Mucosa of descending colon (tissue), 3 donors: Measurements from ENCODE around the gene APOLD1. TPM values are rescaled to one million over a fixed set of nuclear protein-coding genes. Genes with fewer than 3 reads are reported as not detected.
"Not testable (repeated sequence)": the region's sequence is repeated elsewhere in the genome, so short reads cannot be mapped to it uniquely, and the experiment has no call there.

Source experiments
- ATAC-seq: fragments of 200-7000 bp; cut with Tn5 transposase; one replicate; pipeline ENCODE4 v1.9.1; 2020; ENCODE audit warnings: mild to moderate bottlenecking, moderate library complexity
- DNase-seq, 3 donors: peaks; one replicate each; pipeline ENCODE4 v3.0.0-alpha.2; 2020
- H3K36me3 ChIP-seq: fragments of 200-600 bp; one replicate; pipeline ENCODE4 v1.8.0; 2021; ENCODE audit warnings: low read depth, mild to moderate bottlenecking
- H3K4me1 ChIP-seq: fragments of 200-600 bp; one replicate; pipeline ENCODE4 v1.8.0; 2021; ENCODE audit warnings: low read depth, mild to moderate bottlenecking
- H3K4me3 ChIP-seq: fragments of 200-600 bp; one replicate; pipeline ENCODE4 v1.8.0; 2021; ENCODE audit warnings: mild to moderate bottlenecking
- H3K9me3 ChIP-seq: fragments of 200-600 bp; one replicate; pipeline ENCODE4 v1.8.0; 2021; ENCODE audit warnings: mild to moderate bottlenecking
- intact Hi-C, 2 donors: fragments of 100-400 bp; cut with DNase I in 1 of 2; cut with micrococcal nuclease in 1 of 2; formaldehyde crosslinking; loops; one replicate each; pipeline versions ENCODE4 v1.11.0 to v1.11.1; 2022; cut with DNase I, micrococcal nuclease
- total RNA-seq, 3 donors: library from RNA; stranded (reverse); fragmentation: NEBNext Ultra II Directional in 2 of 3; extraction: Animal tissue kit (Norgen Biotek cat#: 25700) in 2 of 3; gene quantifications; one replicate each; pipeline versions ENCODE4 v1.2.1 to v1.2.4, GENCODE V29; 2021 to 2023
- TF ChIP-seq, protein P1 (sequence below): fragments of 200-600 bp; IDR thresholded peaks from one replicate; pipeline ENCODE4 v1.8.0; 2022; ENCODE audit warnings: antibody characterized with exemption, mild to moderate bottlenecking
- donor health status: DM: no; HTN: no; CAD: no; lungs with moderate emphysema.
- donor health status: DM: no; HTN: no; CAD: no.
- donor health status: DM: no; HTN: yes; CAD: no.

The APOLD1 gene
- total RNA-seq, 3 donors from 2014 or later = 0.93 to 12.9 (median 5.0) TPM

DNA sequence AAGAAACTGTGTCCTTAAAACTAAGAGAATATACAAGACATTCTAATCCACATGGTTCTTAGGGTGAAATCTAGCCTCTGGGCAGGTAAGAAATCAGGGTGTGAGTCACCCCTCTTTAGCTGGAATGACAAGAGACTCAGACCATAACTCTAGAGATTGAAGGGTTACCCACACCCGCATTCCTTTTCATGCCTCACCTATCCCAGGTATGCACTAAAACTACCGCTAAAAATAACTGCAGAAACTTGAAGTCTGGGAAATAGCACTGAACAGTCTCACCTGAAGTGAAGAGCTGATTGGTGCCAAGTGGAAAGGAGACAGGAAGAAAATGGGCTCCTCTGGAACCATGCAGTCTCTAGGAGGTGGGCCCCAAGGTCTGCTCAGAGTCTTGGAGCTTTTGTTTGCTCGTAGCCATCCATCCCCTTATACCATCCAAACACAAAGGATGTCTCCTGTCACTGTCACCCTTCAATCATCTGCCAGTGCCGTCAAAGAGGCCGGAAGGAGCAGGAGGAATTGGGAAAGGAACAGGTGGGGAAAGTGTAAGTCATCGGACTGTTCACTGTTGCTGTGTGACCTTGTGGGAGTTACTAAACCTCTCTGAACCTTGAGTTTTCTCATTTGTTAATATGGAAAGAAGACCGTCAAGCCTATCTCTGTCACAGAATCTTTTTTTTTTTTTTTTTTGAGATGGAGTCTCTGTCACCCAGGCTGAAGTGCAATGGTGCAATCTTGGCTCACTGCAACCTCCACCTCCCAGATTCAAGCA is 50.1 kb downstream of the APOLD1 start:
- Histone ChIP-seq H3K4me1 (peaks cover 28% of the 10 kb centered on the region), H3K4me3 (no peak overlapping the region), H3K9me3 (no peaks in the 10 kb centered on the region), H3K36me3 (no peaks in the 10 kb centered on the region)
- intact Hi-C loops = loop anchor here in 1 of 2 donors (5.0 kb wide), 1 partner anchor 57 kb away; the partner anchor contains the start of gene GPRC5A
- DNase-seq (no peak), ATAC-seq (peak; percentile 14)
- TF ChIP-seq, protein P1, sequence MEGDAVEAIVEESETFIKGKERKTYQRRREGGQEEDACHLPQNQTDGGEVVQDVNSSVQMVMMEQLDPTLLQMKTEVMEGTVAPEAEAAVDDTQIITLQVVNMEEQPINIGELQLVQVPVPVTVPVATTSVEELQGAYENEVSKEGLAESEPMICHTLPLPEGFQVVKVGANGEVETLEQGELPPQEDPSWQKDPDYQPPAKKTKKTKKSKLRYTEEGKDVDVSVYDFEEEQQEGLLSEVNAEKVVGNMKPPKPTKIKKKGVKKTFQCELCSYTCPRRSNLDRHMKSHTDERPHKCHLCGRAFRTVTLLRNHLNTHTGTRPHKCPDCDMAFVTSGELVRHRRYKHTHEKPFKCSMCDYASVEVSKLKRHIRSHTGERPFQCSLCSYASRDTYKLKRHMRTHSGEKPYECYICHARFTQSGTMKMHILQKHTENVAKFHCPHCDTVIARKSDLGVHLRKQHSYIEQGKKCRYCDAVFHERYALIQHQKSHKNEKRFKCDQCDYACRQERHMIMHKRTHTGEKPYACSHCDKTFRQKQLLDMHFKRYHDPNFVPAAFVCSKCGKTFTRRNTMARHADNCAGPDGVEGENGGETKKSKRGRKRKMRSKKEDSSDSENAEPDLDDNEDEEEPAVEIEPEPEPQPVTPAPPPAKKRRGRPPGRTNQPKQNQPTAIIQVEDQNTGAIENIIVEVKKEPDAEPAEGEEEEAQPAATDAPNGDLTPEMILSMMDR = no peak

DNA sequence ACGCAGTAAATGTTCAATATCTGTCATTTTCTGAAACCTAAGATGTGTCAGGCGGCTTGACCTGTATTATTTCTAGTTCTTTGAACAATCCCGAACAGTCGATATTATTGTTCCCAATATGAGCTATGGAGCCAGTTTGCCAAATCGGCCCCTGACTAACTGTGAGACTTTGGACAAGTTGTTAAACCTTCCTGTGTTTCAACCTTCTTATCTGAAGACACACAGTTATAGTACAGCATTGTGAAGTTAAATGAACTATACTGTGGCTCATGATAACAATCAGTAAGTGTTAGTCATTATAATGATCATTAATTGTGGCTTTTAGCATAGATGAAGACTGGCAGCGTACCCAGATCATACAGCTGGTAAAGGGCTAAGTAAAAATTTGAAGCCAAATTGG is 51.1 kb downstream of the APOLD1 start:
- Histone ChIP-seq H3K4me1 (peaks cover 28% of the 10 kb centered on the region), H3K36me3 (no peaks in the 10 kb centered on the region), H3K4me3 (no peak overlapping the region), H3K9me3 (no peaks in the 10 kb centered on the region)
- DNase-seq = no peak
- intact Hi-C loops = loop anchor here in 1 of 2 donors (5.0 kb wide), 1 partner anchor 56 kb away; the partner anchor contains the start of gene GPRC5A
- ATAC-seq = peak; percentile 3
- TF ChIP-seq, protein P1 = no peak

DNA sequence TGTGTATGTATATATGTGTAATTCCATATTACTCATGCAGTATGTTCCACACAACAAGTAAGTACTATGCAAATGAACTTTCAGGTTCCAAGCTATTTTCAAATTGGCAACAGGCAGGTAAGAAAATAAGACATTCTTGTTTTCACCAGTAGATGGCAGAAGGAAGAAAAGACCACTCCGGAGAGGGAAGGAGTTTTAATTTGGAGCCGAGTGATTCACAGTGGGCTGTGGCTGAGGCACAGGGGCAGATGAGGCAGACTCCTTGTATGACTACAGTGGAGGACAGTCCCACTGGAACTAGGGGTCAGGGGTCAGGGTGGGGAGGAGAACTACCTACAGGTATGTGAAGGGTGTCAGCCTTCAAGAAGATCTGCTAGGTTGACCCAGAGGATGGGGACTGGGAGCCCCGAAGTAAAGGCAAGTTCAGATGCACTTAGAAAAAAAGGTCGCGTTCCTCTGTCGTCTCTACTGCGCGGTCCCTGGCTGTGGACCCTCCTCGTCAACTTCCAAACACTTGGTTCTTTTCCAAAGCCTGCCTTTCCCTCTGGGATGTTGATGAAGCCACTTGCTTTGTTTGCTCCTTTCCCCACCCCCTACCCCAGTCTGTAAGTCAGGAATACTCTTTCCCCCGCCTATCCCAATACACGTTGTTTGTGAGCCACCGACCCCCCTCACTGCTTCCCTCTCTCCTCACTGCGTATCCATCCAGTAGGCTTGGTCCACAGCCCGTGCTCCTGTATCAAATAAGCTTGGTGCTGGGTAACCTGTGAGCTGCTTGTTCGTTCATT is 51.8 kb downstream of the APOLD1 start:
- ATAC-seq (peak; percentile 76), DNase-seq (peak; percentile 50 to 62 (median 58))
- intact Hi-C loops = loop anchor here in 1 of 2 donors (5.0 kb wide), 1 partner anchor 55 kb away; the partner anchor contains the start of gene GPRC5A
- H3K4me3 ChIP-seq = no peak overlapping the region
- peaks cover 28% of the 10 kb centered on the region for H3K4me1 ChIP-seq
- no peaks in the 10 kb centered on the region for H3K9me3 ChIP-seq
- TF ChIP-seq, protein P1 = peak; percentile 12
- no peaks in the 10 kb centered on the region for H3K36me3 ChIP-seq

DNA sequence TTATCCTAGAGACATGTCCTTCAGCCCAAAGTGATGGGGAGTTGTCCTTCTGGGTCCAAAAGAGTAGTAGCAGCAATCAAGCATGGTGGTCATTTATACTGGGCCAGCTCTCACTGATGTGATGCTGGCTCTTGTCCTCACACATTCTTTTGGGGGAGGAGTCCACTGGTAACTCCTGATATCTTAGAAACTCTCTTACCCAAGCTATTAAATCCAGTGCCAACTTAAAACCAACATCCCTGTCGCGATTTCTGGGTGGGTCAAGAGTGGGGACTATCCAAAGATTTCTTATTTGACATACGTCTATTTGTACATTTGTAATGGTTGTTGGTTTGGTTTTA is 52.3 kb downstream of the APOLD1 start:
- Histone ChIP-seq H3K9me3 (no peaks in the 10 kb centered on the region), H3K36me3 (no peaks in the 10 kb centered on the region), H3K4me3 (no peak overlapping the region), H3K4me1 (peaks cover 28% of the 10 kb centered on the region)
- DNase-seq (no peak), ATAC-seq (no peak)
- intact Hi-C loops = loop anchor here in 1 of 2 donors (5.0 kb wide), 1 partner anchor 55 kb away; the partner anchor contains the start of gene GPRC5A
- TF ChIP-seq, protein P1 = no peak

DNA sequence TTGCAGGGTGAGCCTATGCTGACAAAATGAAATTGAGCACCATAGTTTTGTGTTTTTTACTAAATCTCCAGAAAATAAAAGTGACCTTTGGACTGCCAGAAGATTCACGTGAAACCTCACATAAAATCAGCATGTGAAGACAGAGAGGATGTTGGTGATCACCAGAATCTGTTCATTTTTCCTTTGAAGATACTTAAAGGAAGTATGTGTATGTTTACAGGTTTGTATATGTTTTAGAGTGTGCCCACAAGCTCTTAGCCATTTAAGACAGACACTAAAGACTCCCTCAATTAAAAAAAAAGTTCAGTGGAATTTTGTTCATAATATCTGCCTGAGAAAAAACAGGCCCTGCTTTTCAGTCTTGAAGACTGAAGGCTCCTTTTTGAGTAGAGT is 53.5 kb downstream of the APOLD1 start:
- Histone ChIP-seq H3K36me3 (no peaks in the 10 kb centered on the region), H3K4me3 (no peak overlapping the region), H3K4me1 (peaks cover 28% of the 10 kb centered on the region), H3K9me3 (no peaks in the 10 kb centered on the region)
- TF ChIP-seq, protein P1 = no peak
- intact Hi-C loops = loop anchor here in 1 of 2 donors (5.0 kb wide), 1 partner anchor 53 kb away; the partner anchor contains the start of gene GPRC5A
- DNase-seq = no peak
- no peak for ATAC-seq

DNA sequence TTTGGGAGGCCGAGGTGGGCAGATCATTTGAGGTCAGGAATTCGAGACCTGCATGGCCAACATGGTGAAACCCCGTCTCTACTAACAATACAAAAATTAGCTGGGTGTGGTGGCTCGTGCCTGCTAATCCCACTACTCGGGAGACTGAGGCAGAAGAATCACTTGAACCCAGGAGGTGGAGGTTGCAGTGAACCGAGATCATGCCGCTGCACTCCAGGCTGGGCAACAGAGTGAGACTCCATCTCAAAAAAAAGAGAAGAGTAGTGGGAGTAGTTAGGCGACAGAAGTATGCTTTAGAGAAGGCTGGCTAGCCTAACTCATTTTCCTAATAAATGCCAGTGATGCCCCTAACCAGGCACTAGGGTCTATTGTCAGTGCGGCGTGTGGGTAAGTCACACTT is 54.0 kb downstream of the APOLD1 start:
- not testable (repeated sequence) for ATAC-seq, H3K9me3 ChIP-seq, H3K36me3 ChIP-seq, DNase-seq, H3K4me3 ChIP-seq
- intact Hi-C loops = loop anchor here in 1 of 2 donors (5.0 kb wide), 1 partner anchor 53 kb away; the partner anchor contains the start of gene GPRC5A
- H3K4me1 ChIP-seq = peaks cover 28% of the 10 kb centered on the region
